Measurements from ENCODE around the gene PDZRN4.
"Not testable (repeated sequence)": the region's sequence is repeated elsewhere in the genome, so short reads cannot be mapped to it uniquely, and the experiment has no call there.

PDZRN4 gene

GRCh38 chr12:41287500-41288141 lies 99.5 kb downstream of the PDZRN4 start:
- DNase-seq = no peak

DNA sequence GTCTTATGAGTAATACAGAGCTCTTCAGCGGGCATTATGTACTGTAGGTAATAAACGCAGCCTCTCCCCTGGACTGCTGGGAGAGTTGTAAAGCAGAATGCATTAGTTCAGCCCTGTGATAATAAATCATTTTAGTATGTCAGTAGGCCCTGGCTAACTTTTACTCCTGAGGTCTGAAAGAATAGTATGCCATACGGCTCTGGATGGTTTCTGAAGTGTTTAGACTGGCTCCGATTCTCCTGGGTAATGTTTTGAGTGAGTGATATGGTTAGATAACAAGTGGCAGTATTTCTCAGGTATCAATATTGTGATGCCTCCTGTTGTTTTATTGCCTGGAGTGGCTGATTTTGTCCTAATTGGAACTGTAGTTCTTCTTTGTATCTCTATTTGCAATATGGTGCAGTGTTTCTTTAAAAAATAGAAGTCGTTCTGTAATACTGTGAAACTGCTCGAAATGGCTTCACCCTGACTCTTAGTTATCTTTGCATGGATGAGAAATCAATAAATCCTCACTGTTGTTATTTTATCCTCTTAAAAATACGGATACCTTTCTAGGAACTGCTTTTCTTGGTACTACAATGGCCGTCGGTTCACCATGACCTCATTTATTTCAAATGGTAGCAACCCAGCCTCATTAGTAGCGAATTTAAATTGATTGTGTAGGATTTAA lies 100.2 kb downstream of the PDZRN4 start:
- no peak for DNase-seq

GRCh38 chr12:41289501-41289900 lies 101.4 kb downstream of the PDZRN4 start:
- no peak for DNase-seq

- no peak for DNase-seq
These were observed 104.9 kb downstream of the PDZRN4 start for GRCh38 chr12:41293011-41293410.

DNA sequence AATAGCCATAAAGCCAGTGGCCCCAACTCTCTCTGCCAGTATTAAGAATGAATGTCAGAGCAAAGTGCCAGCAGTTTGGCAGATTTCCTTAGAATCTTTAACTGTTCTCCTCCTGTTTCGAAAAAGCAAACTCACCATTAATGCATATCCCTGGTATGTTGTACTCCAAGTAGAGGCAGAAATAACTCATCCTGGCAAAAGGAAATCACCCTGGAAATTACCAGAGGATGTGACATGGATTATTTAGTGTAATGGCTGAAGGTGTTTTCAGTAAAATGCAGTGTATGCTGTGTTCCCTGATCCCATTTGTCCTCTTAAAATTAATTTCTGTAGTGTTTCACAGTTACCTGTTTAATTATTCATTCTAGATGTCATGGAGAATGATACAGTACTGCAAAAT lies 105.3 kb downstream of the PDZRN4 start:
- no peak for DNase-seq

DNA sequence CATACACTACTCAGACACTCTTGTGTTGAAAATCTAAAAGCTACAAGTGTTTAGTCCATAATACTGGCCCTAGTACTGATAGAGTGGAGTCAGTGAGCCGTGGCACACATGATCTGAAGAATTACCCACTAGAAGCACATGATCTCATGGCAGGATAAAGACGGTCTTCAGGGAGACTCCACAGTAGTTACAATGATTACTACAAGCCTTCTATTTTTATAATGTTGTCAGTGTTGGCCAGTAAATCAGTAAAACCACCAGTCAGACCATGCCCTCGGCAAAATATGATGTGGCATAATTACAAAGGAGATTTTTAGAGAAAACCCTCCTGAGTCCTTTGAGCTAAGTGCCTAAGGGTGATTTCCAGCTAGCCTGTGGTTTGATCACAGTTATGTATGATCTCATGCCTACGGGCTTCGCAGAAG lies 114.9 kb downstream of the PDZRN4 start:
- no peak for DNase-seq

GRCh38 chr12:41304526-41304925 lies 116.4 kb downstream of the PDZRN4 start:
- DNase-seq = no peak

DNA sequence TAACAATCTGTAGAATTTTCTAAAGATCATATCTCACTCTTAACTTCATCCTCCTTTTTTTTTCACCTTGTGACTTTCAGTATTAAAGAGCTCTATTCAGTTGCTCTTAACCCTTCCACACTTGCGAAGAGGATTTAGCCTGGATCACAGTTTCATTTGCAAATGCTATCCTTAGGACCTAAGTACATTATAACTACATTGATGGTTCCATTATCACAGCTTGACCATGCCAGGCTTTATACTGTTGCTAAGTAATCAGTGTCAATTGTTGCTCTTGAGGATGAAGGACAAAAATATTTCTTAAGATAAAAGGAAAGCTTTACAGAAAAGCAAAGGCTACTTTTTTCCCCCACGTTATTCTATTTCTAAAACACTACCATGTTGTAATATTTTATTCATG lies 122.2 kb downstream of the PDZRN4 start:
- no peak for DNase-seq

DNA sequence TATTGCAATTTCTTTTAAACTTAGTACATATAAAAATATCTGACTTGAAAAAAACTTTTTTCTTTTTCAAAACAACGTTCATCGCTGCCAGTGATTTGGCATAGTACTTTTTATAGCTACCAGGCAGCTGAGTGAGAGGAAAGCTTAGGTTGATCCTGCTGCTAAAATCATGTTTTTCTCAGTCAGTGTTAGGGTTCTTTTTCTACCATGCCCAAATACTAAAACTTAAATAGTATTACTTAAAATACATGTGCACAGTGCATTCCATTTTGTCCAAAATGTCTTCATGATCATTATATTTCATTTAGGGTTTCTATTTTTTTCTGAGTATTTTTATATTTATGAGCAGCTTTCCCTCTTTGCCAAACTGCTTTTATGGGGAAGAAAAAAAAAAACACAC lies 123.8 kb downstream of the PDZRN4 start:
- DNase-seq = no peak

DNA sequence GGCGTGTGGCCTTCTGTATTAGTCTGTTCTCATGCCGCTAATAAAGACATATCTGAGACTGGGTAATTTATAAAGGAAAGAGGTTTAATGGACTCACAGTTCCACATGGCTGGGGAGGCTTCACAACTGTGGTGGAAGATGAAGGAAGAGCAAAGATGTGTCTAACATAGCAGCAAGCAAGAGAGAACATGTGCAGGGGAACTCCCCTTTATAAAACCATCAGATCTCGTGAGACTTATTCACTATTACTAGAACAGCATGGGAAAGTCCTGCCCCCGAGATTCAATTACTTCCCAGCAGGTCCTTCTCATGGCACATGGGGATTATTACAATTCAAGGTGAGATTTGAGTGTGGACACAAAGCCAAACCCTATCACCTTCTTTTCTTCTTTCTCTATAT lies 124.3 kb downstream of the PDZRN4 start:
- not testable (repeated sequence) for DNase-seq

DNA sequence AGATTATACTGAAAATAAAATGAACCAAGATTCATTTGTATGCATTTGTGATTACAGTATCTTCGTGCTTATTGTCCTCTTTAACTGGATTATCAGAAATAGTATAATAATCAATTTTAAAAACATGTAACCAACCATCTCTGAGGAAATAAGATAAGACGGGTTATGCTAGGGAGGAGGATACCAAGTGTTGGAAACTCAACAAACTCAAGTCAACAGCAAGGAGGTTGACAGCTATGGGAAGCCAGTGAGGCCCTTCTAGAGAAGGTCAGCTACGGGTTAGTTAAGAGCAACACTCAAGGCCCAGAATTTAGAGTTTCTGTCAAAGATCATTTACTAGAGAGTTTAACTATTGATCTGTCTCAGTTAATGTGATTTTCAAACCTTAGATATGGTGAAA lies 137.2 kb downstream of the PDZRN4 start:
- DNase-seq = no peak

GRCh38 chr12:41327096-41327895 lies 139.2 kb downstream of the PDZRN4 start:
- no peak for DNase-seq

- DNase-seq = no peak
These were observed 145.9 kb downstream of the PDZRN4 start for GRCh38 chr12:41333974-41334373.

- no peak for DNase-seq
These were observed 146.3 kb downstream of the PDZRN4 start for GRCh38 chr12:41334390-41334789.

DNA sequence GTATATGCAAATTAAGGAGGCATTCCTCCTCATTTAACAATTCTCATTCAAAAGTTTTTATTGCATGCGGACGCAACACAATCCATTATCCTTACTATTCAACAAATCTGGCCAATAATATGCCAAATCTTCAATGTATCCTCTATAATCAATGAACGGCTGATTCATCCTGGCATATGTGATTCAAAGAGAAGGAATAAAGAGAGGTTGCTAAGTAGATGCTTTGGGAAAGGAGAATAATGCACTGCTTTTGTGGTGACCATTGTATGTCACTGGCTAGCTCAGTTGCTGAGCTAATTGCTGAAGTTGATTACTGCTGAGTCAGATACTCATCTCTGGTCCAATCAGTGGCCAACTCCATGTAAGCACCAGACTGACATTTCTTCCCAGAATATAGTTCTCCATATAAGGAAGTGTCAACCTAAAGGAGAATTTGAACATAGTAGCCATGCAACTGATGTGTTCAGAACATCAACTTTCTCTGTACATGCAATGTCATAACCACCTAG lies 148.0 kb downstream of the PDZRN4 start:
- no peak for DNase-seq

DNA sequence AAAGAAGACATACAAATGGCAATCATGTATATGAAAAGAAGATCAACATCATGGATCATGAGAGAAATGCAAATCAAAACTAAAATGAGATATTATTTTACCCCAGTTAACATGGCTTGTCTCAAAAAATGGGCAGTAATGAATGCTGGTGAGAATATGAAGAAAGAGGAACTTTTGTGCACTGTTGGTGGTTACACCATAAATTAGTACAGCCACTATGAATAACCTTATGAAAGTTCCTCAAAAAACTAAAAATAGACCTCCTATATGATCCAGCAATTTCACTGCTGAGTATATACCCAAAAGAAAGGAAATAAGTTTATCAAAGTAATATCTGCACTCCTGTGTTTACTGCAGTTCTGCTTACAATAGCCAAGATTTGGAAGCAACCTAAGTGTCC lies 151.7 kb downstream of the PDZRN4 start:
- no peak for DNase-seq

GRCh38 chr12:41344776-41345470 lies 156.8 kb downstream of the PDZRN4 start:
- DNase-seq = no peak

DNA sequence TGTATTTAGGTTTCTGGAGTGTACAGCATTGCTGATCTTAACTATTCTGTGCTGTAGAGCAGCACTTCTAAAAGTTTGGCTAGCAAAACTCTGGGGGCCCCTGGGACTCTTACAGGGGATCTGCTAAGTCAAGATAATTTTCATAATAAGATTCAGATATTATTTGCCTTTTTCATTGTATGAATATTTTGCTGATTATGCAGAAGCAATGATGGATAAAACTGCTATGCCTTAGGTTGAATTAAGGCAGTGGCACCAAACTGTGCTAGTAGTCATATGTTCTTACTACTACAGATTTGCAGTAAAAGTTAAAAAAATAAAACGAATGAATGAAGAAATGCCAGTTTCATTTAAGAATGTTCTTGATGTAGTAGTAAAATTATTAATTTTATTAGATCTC lies 160.1 kb downstream of the PDZRN4 start:
- no peak for DNase-seq

DNA sequence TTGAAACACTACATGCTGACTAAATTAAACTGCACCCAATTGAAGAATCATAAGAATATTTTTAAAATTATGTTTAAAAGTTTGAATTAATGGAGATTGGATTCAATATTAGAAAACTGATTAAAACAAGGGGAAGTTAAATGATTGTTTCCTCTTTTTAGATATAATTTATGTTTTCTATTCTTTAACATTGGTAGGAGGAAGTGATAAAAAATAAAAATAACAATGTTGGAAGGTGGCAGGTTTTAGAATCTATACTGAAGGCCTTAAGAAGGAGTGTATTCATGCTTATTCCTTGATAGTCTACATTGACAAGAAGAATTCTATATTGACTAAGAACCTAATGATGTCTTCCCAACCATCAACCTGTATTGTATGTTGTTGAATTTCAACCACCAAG lies 168.1 kb downstream of the PDZRN4 start:
- DNase-seq = no peak

DNA sequence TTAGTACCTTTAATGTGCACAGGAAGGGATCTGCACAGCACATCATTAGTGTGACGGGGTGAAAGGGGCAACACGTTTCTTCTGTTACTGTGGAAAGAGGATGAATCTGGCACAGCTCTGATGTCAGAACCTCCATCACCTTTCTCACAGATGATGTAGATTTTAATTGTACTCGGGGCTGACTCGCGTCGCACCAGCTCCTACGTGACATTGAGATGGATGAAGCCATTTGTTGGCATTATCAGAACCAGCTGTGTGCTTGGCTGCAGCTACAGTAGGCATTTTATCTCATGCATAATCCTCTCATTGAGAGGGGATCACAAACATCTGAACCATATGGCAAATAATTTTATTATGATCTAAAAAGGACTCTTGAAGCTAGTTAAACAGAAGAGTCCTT lies 173.6 kb downstream of the PDZRN4 start:
- no peak for DNase-seq

DNA sequence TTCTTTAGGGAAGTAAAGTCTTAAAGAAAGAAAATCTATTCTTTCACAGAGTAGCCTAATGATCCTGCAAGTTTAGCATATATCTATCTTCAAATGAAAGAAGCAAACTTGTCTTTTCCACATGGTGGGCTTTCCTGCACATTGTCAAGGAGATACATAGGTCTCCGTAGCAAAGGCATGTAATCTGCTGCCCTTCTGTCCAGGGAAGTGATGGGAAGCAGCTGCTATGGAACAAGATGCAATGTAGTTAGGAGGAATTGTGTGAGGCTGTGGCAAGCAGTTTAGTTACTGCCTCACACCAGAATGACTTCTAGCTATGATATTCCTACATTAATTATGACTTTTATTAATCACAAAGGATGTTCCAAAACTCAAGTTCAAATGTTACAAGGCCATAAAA lies 174.4 kb downstream of the PDZRN4 start:
- DNase-seq = no peak

GRCh38 chr12:41362931-41363330 lies 174.8 kb downstream of the PDZRN4 start:
- DNase-seq = no peak

- DNase-seq = no peak
These were observed 176.1 kb downstream of the PDZRN4 start for GRCh38 chr12:41364211-41364610.

All from stimulated activated CD8-positive, alpha-beta memory T cell treated with anti-CD3 and anti-CD28 coated beads, Interleukin-4, amount 100 ng/mL, for 48 hours (primary cell).